ENCODE measurements around the gene ZNF738.

The ZNF738 gene

GRCh38 chr19:21396121-21396520, 37.3 kb downstream of the ZNF738 start:
- Mint-ChIP-seq H3K27ac (no peak overlapping the region), H3K4me3 (peak overlapping the region; percentile 36), H3K27me3 (no peaks in the 10 kb centered on the region), H3K36me3 (peaks cover 23% of the 10 kb centered on the region), H3K4me1 (peaks cover 33% of the 10 kb centered on the region), H3K9me3 (peaks cover 25% of the 10 kb centered on the region)

- Mint-ChIP-seq H3K36me3 (peaks cover 26% of the 10 kb centered on the region), H3K27ac (peak within 1 kb of the TSS; percentile 81), H3K4me1 (peaks cover 36% of the 10 kb centered on the region), H3K27me3 (no peaks in the 10 kb centered on the region), H3K4me3 (peak within 1 kb of the TSS; percentile 94), H3K9me3 (peaks cover 20% of the 10 kb centered on the region)
These were observed 38.2 kb downstream of the ZNF738 start, which contains the start of gene ZNF493 for GRCh38 chr19:21396893-21397572. TSS of gene ZNF493 (plus strand) at chr19:21397133. CDS start at chr19:21397238, 105 bp downstream.

GRCh38 chr19:21398851-21399250, 40.1 kb downstream of the ZNF738 start:
- Mint-ChIP-seq H3K27me3 (no peaks in the 10 kb centered on the region), H3K4me1 (peaks cover 48% of the 10 kb centered on the region), H3K9me3 (peaks cover 16% of the 10 kb centered on the region), H3K36me3 (peaks cover 34% of the 10 kb centered on the region), H3K27ac (peak overlapping the region; percentile 41), H3K4me3 (peak overlapping the region; percentile 94)

- H3K27ac Mint-ChIP-seq: no peak overlapping the region
These were observed 43.6 kb downstream of the ZNF738 start for GRCh38 chr19:21402303-21402985.

GRCh38 chr19:21410166-21410565, 51.4 kb downstream of the ZNF738 start:
- Mint-ChIP-seq H3K9me3 (peaks cover 24% of the 10 kb centered on the region), H3K27me3 (no peaks in the 10 kb centered on the region), H3K4me3 (no peak overlapping the region), H3K4me1 (no peaks in the 10 kb centered on the region), H3K36me3 (peaks cover 66% of the 10 kb centered on the region), H3K27ac (no peak overlapping the region)

More at GRCh38 chr19:21402303-21402985, 43.6 kb downstream of the ZNF738 start:
- Mint-ChIP-seq H3K27me3 (no peaks in the 10 kb centered on the region), H3K4me1 (peaks cover 43% of the 10 kb centered on the region), H3K4me3 (no peak overlapping the region), H3K9me3 (peaks cover 17% of the 10 kb centered on the region), H3K36me3 (peaks cover 51% of the 10 kb centered on the region)

GRCh38 chr19:21422244-21422643, 63.4 kb downstream of the ZNF738 start:
- Mint-ChIP-seq H3K27ac (no peak overlapping the region), H3K27me3 (no peaks in the 10 kb centered on the region), H3K9me3 (peaks cover 24% of the 10 kb centered on the region), H3K4me1 (no peaks in the 10 kb centered on the region), H3K4me3 (no peak overlapping the region), H3K36me3 (peaks cover 55% of the 10 kb centered on the region)

GRCh38 chr19:21423057-21424041, 64.5 kb downstream of the ZNF738 start:
- Mint-ChIP-seq H3K4me1 (no peaks in the 10 kb centered on the region), H3K4me3 (no peak overlapping the region), H3K9me3 (peaks cover 24% of the 10 kb centered on the region), H3K27ac (no peak overlapping the region), H3K36me3 (peaks cover 45% of the 10 kb centered on the region), H3K27me3 (no peaks in the 10 kb centered on the region)
